Type B pancreatic cell (in vitro differentiated cells): ENCODE results near the gene RAP1B. TPM values are rescaled to one million over a fixed set of nuclear protein-coding genes. Genes with fewer than 3 reads are reported as not detected.

Source experiments
- DNase-seq: peaks from one replicate; pipeline ENCODE4 v3.0.0; 2021; ENCODE audit warnings: mixed read lengths; ENCODE audit not compliant: unreplicated experiment; ENCODE audit errors: extremely low spot score
- H3K27ac Mint-ChIP-seq: 2 replicates; pipeline ENCODE4 v1.8.0; 2021; ENCODE audit warnings: mild to moderate bottlenecking, mixed read lengths
- H3K27me3 Mint-ChIP-seq: 2 replicates; pipeline ENCODE4 v1.8.0; 2021; ENCODE audit warnings: mixed read lengths
- H3K36me3 Mint-ChIP-seq: 2 replicates; pipeline ENCODE4 v1.8.0; 2021; ENCODE audit warnings: mixed read lengths
- H3K4me1 Mint-ChIP-seq: one replicate; pipeline ENCODE4 v1.8.0; 2021; ENCODE audit warnings: mixed read lengths; ENCODE audit not compliant: unreplicated experiment
- H3K4me3 Mint-ChIP-seq: 2 replicates; pipeline ENCODE4 v1.8.0; 2021; ENCODE audit warnings: mild to moderate bottlenecking, mixed read lengths
- H3K9me3 Mint-ChIP-seq: 2 replicates; pipeline ENCODE4 v1.8.0; 2021; ENCODE audit warnings: mixed read lengths
- CTCF ChIP-seq: fragments of 200-600 bp; sonication (generic); conservative IDR thresholded peaks from 2 replicates; pipeline ENCODE4 v1.5.0; 2021; ENCODE audit warnings: antibody characterized with exemption, mild to moderate bottlenecking
- total RNA-seq: library from RNA; stranded (reverse); gene quantifications from 2 replicates; pipeline ENCODE4 v1.2.1, GENCODE V29; 2021; ENCODE audit warnings: low replicate concordance

RAP1B gene
- total RNA-seq, 1 donor from 2014 or later, result 110 TPM

GRCh38 chr12:68667291-68667690, 56.6 kb downstream of the RAP1B start:
- Mint-ChIP-seq H3K27ac (no peak overlapping the region), H3K4me1 (no peaks in the 10 kb centered on the region)

GRCh38 chr12:68667896-68668295, 57.2 kb downstream of the RAP1B start:
- H3K9me3 Mint-ChIP-seq, result no peaks in the 10 kb centered on the region
- H3K27ac Mint-ChIP-seq, result no peak overlapping the region
- no peak overlapping the region for H3K4me3 Mint-ChIP-seq
- TF ChIP-seq CTCF, result no peak
- no peaks in the 10 kb centered on the region for H3K36me3 Mint-ChIP-seq
- no peaks in the 10 kb centered on the region for H3K27me3 Mint-ChIP-seq
- DNase-seq, result no peak
- no peaks in the 10 kb centered on the region for H3K4me1 Mint-ChIP-seq

More at GRCh38 chr12:68667291-68667690, 56.6 kb downstream of the RAP1B start:
- no peaks in the 10 kb centered on the region for H3K9me3 Mint-ChIP-seq
- no peaks in the 10 kb centered on the region for H3K27me3 Mint-ChIP-seq
- no peak for TF ChIP-seq CTCF
- no peaks in the 10 kb centered on the region for H3K36me3 Mint-ChIP-seq
- DNase-seq, result no peak
- no peak overlapping the region for H3K4me3 Mint-ChIP-seq

- Mint-ChIP-seq H3K27me3 (no peaks in the 10 kb centered on the region), H3K27ac (no peak overlapping the region), H3K9me3 (no peaks in the 10 kb centered on the region), H3K36me3 (no peaks in the 10 kb centered on the region), H3K4me3 (no peak overlapping the region), H3K4me1 (no peaks in the 10 kb centered on the region)
- DNase-seq, result no peak
- no peak for TF ChIP-seq CTCF
Measured at GRCh38 chr12:68671179-68671578, 60.5 kb downstream of the RAP1B start.

- H3K4me3 Mint-ChIP-seq, result no peak overlapping the region
- no peaks in the 10 kb centered on the region for H3K27me3 Mint-ChIP-seq
- no peaks in the 10 kb centered on the region for H3K36me3 Mint-ChIP-seq
- H3K4me1 Mint-ChIP-seq, result no peaks in the 10 kb centered on the region
- H3K27ac Mint-ChIP-seq, result no peak overlapping the region
- TF ChIP-seq CTCF, result no peak
- DNase-seq, result no peak
- H3K9me3 Mint-ChIP-seq, result no peaks in the 10 kb centered on the region
Measured at GRCh38 chr12:68673788-68674187, 63.1 kb downstream of the RAP1B start.

GRCh38 chr12:68674376-68674775, 63.7 kb downstream of the RAP1B start:
- Mint-ChIP-seq H3K27ac (no peak overlapping the region), H3K9me3 (no peaks in the 10 kb centered on the region)

More at GRCh38 chr12:68674376-68674775, 63.7 kb downstream of the RAP1B start:
- no peak for DNase-seq
- Mint-ChIP-seq H3K4me3 (no peak overlapping the region), H3K4me1 (no peaks in the 10 kb centered on the region), H3K36me3 (no peaks in the 10 kb centered on the region), H3K27me3 (no peaks in the 10 kb centered on the region)
- no peak for TF ChIP-seq CTCF
